B cell (primary cell): ENCODE measurements around the gene ZNF362.

Experiments used
- CTCF ChIP-seq: fragments of 200-600 bp; IDR thresholded peaks from one replicate; pipeline ENCODE4 v1.8.0; 2022; ENCODE audit warnings: antibody characterized with exemption, mild to moderate bottlenecking
- EZH2 ChIP-seq: IDR thresholded peaks from 2 replicates; pipeline ENCODE4 v1.6.1; 2012; ENCODE audit warnings: borderline replicate concordance, low read depth, mild to moderate bottlenecking, moderate library complexity, low read length; ENCODE audit not compliant: insufficient read depth, poor library complexity, severe bottlenecking

- TF ChIP-seq CTCF = no peak
- no peak for TF ChIP-seq EZH2
Observed at GRCh38 chr1:33324677-33325575, 68.6 kb downstream of the ZNF362 start.
